Measurements from ENCODE around the gene HCN3. TPM values are rescaled to one million over a fixed set of nuclear protein-coding genes. Genes with fewer than 3 reads are reported as not detected.

HCN3 gene
- polyA plus RNA-seq, 1 donor from 2014 or later, result 53.2 TPM

GRCh38 chr1:155300024-155300423 is 22.8 kb downstream of the HCN3 start:
- H3K9me2 ChIP-seq (ENCODE audit: insufficient read depth, low read length), result no peaks in the 10 kb centered on the region
- no peak overlapping the region for H3K4me3 ChIP-seq (ENCODE audit: low read length)
- no peak overlapping the region for H3K9ac ChIP-seq (ENCODE audit: low read length)
- H3K9me3 ChIP-seq (ENCODE audit: low read length), result no peaks in the 10 kb centered on the region
- no peaks in the 10 kb centered on the region for H3K36me3 ChIP-seq (ENCODE audit: insufficient read depth, low read length)
- TF ChIP-seq, protein P1, sequence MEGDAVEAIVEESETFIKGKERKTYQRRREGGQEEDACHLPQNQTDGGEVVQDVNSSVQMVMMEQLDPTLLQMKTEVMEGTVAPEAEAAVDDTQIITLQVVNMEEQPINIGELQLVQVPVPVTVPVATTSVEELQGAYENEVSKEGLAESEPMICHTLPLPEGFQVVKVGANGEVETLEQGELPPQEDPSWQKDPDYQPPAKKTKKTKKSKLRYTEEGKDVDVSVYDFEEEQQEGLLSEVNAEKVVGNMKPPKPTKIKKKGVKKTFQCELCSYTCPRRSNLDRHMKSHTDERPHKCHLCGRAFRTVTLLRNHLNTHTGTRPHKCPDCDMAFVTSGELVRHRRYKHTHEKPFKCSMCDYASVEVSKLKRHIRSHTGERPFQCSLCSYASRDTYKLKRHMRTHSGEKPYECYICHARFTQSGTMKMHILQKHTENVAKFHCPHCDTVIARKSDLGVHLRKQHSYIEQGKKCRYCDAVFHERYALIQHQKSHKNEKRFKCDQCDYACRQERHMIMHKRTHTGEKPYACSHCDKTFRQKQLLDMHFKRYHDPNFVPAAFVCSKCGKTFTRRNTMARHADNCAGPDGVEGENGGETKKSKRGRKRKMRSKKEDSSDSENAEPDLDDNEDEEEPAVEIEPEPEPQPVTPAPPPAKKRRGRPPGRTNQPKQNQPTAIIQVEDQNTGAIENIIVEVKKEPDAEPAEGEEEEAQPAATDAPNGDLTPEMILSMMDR (IDR thresholded peaks at IDR 0.05; ENCODE audit: poor library complexity, severe bottlenecking), result no peak
- H4K20me1 ChIP-seq (ENCODE audit: insufficient read depth), result no peaks in the 10 kb centered on the region
- no peaks in the 10 kb centered on the region for H3F3A ChIP-seq (ENCODE audit: insufficient read depth, low read length, poor library complexity, severe bottlenecking)
- H3K27me3 ChIP-seq (ENCODE audit: insufficient read depth, low read depth, low read length), result peaks cover 12% of the 10 kb centered on the region
- no peak overlapping the region for H3K4me2 ChIP-seq (ENCODE audit: low read length)
- H2AFZ ChIP-seq (ENCODE audit: low read depth, low read length), result no peak overlapping the region
- no peaks in the 10 kb centered on the region for H3K79me2 ChIP-seq (replicated peaks; ENCODE audit: insufficient read depth, low read length)
- no peak overlapping the region for H3K27ac ChIP-seq (ENCODE audit: low read length)

GRCh38 chr1:155300553-155301329 is 23.5 kb downstream of the HCN3 start:
- peaks cover 5% of the 10 kb centered on the region for H3K27me3 ChIP-seq (ENCODE audit: insufficient read depth, low read depth, low read length)
- no peaks in the 10 kb centered on the region for H3K9me3 ChIP-seq (ENCODE audit: low read length)
- TF ChIP-seq SMC3 (conservative IDR thresholded peaks at IDR 0.05; ENCODE audit: poor library complexity) (no peak), MXI1 (conservative IDR thresholded peaks at IDR 0.05; ENCODE audit: poor library complexity, severe bottlenecking) (no peak), REST (IDR thresholded peaks at IDR 0.05; ENCODE audit: borderline replicate concordance) (no peak), TAF1 (IDR thresholded peaks at IDR 0.05; ENCODE audit: low read depth) (no peak), RAD21 (conservative IDR thresholded peaks at IDR 0.05) (no peak), EP300 (conservative IDR thresholded peaks at IDR 0.05; ENCODE audit: poor library complexity, severe bottlenecking) (no peak), EZH2 (IDR thresholded peaks at IDR 0.05; ENCODE audit: borderline replicate concordance, insufficient read depth, low read length, poor library complexity, severe bottlenecking) (no peak), POLR2AphosphoS5 (IDR thresholded peaks at IDR 0.05) (no peak)
- TF ChIP-seq, protein P1 (IDR thresholded peaks at IDR 0.05; ENCODE audit: poor library complexity, severe bottlenecking), result no peak

More at GRCh38 chr1:155300553-155301329, 23.5 kb downstream of the HCN3 start:
- Histone ChIP-seq H3K79me2 (replicated peaks; ENCODE audit: insufficient read depth, low read length) (no peaks in the 10 kb centered on the region), H3K4me3 (ENCODE audit: low read length) (no peak overlapping the region), H3F3A (ENCODE audit: insufficient read depth, low read length, poor library complexity, severe bottlenecking) (no peaks in the 10 kb centered on the region), H3K36me3 (ENCODE audit: insufficient read depth, low read length) (no peaks in the 10 kb centered on the region), H3K9me2 (ENCODE audit: insufficient read depth, low read length) (no peaks in the 10 kb centered on the region), H3K4me2 (ENCODE audit: low read length) (no peak overlapping the region), H3K27ac (ENCODE audit: low read length) (no peak overlapping the region), H4K20me1 (ENCODE audit: insufficient read depth) (no peaks in the 10 kb centered on the region), H3K9ac (ENCODE audit: low read length) (no peak overlapping the region), H2AFZ (ENCODE audit: low read depth, low read length) (no peak overlapping the region)
